PFSK-1 (cell line): ENCODE data around the gene HSPD1.

Experiments
- FOXP2 ChIP-seq: optimal IDR thresholded peaks from 2 replicates; pipeline ENCODE3; 2011; ENCODE audit warnings: borderline replicate concordance, control low read depth, inconsistent platforms; ENCODE audit not compliant: insufficient read depth; ENCODE audit errors: extremely low read length, extremely low read depth
- POLR2AphosphoS5 ChIP-seq: IDR thresholded peaks from 2 replicates; pipeline ENCODE4 v1.6.1; 2012; ENCODE audit warnings: low read depth, mild to moderate bottlenecking, control low read depth, low read length, moderate library complexity
- SIN3A ChIP-seq: IDR thresholded peaks from 2 replicates; pipeline ENCODE4 v1.6.1; 2012; ENCODE audit warnings: mild to moderate bottlenecking, low read length, moderate library complexity, borderline replicate concordance; ENCODE audit not compliant: insufficient read depth
- TAF1 ChIP-seq: IDR thresholded peaks from 2 replicates; pipeline ENCODE4 v1.6.1; 2012; ENCODE audit warnings: low read length, control low read depth, borderline replicate concordance; ENCODE audit not compliant: insufficient read depth
- TF ChIP-seq, protein P1 (sequence below), 2 experiments: IDR thresholded peaks; 2 replicates each; pipeline versions ENCODE4 v1.6.1 to v1.8.0; 2011 to 2012; ENCODE audit warnings: low read depth in 2 of 2, low read length in 2 of 2, control low read depth in 1 of 2, inconsistent platforms in 1 of 2, mild to moderate bottlenecking in 1 of 2, moderate library complexity in 1 of 2; ENCODE audit not compliant: insufficient read depth in 1 of 2

HSPD1 gene

DNA sequence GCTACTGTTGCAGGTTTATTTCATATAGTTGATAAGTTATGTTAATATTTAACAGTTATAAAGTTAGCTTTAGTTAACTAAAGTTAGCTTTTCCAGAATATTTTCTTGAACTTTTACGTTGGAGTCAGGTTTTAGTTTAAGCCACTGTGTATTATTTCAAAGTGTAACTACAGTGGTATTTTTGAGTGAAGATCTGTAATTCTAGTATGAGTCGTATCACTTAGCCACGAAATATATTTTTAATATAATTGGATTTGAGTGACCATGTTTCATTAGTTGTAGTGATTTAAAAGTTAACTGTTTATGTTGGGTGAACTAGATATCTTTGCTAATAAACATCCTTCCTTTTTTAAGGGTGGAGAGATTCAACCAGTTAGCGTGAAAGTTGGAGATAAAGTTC lies 3.0 kb upstream of the HSPD1 start:
- TF ChIP-seq TAF1: no peak
- TF ChIP-seq, protein P1, sequence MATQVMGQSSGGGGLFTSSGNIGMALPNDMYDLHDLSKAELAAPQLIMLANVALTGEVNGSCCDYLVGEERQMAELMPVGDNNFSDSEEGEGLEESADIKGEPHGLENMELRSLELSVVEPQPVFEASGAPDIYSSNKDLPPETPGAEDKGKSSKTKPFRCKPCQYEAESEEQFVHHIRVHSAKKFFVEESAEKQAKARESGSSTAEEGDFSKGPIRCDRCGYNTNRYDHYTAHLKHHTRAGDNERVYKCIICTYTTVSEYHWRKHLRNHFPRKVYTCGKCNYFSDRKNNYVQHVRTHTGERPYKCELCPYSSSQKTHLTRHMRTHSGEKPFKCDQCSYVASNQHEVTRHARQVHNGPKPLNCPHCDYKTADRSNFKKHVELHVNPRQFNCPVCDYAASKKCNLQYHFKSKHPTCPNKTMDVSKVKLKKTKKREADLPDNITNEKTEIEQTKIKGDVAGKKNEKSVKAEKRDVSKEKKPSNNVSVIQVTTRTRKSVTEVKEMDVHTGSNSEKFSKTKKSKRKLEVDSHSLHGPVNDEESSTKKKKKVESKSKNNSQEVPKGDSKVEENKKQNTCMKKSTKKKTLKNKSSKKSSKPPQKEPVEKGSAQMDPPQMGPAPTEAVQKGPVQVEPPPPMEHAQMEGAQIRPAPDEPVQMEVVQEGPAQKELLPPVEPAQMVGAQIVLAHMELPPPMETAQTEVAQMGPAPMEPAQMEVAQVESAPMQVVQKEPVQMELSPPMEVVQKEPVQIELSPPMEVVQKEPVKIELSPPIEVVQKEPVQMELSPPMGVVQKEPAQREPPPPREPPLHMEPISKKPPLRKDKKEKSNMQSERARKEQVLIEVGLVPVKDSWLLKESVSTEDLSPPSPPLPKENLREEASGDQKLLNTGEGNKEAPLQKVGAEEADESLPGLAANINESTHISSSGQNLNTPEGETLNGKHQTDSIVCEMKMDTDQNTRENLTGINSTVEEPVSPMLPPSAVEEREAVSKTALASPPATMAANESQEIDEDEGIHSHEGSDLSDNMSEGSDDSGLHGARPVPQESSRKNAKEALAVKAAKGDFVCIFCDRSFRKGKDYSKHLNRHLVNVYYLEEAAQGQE (IDR thresholded peaks at IDR 0.05; ENCODE audit: insufficient read depth in 1 of 2, low read depth in 2 of 2, low read length in 2 of 2): no peak
- no peak for TF ChIP-seq FOXP2
- TF ChIP-seq SIN3A: no peak
- no peak for TF ChIP-seq POLR2AphosphoS5

DNA sequence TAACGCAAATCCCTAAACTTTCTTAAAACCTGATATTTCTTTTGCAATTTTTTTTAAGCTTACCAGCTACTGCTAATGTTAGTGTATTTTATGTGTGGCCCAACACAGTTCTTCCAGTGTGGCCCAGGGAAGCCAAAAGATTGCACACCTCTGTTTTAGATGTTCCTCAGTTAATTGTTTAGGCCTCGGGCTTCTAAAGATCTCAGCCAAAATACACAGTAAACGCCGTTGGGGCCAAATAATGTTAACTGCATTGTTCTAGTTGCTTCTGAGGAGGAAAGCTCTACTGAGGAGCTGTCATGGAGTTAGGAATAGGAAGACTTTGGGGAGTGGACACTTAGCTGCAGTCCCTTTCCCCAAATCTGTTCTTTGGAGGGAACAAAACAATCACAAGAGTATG lies 2.6 kb upstream of the HSPD1 start:
- TF ChIP-seq, protein P1 (IDR thresholded peaks at IDR 0.05; ENCODE audit: insufficient read depth in 1 of 2, low read depth in 2 of 2, low read length in 2 of 2): no peak
- TF ChIP-seq POLR2AphosphoS5 (no peak), TAF1 (no peak), FOXP2 (no peak), SIN3A (no peak)

DNA sequence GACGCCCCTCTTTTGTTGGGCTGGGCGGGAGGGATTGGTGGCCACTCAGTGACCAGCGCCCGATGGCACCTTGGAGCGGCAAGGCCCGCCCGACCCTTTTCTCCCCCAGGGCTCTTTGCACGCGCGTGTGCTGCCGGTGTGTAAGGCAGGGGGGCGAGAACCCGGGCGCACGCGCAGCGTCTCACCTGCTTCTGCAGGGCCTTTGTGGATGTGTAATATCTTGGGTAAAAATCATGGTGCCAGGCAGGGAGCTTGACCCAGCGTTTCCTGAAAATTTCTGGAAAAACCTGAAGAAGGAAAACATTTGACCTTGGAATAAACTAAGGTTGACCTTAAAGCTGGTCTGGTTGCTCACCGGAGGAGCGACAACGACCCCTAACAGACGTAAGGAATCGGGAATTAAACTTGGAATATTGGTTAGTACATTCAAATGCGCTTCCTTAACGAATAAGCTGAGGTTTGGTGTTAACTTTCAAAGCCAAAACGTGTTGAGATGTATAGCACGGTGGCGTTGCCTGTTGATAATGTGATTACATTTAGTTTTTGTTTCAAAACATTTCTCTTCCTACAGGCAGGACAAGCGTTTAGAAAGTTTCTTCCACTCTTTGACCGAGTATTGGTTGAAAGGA lies 977 bp upstream of the HSPD1 start:
- no peak for TF ChIP-seq POLR2AphosphoS5
- TF ChIP-seq FOXP2: no peak
- TF ChIP-seq SIN3A: no peak
- no peak for TF ChIP-seq TAF1
- TF ChIP-seq, protein P1 (IDR thresholded peaks at IDR 0.05; ENCODE audit: insufficient read depth in 1 of 2, low read depth in 2 of 2, low read length in 2 of 2): no peak

DNA sequence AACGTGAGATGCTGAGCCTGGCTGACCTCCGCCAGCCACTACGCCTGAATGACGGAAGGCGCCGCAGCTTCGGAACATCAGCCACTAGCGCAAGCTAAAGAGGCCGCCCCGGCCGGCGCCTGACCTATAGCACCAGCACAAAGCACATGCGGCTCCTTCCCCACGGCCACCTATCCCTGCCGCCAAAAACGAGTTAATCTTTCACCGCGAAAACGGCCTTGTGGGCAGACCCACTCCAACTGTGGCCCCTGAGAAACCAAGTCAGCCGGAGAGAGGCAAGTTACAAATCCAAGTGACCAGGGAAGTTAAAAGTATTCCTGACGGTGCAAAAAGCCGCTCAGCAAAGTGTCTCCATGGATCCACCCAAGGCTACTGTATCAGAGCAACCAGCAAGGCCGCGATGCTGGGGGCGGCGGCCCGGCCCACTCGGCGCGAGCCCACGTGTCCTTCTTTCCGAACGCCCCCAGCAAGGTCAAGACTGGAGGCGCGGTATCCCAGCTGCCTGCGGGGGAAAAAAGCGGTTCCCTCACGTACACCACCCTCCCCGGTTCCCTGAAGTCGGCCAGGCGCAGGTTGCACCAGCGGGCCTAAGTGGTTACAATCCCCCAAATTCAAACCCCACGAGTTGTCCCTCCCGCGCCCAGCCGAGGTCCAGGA lies 575 bp downstream of the HSPD1 start:
- TF ChIP-seq, protein P1 (IDR thresholded peaks at IDR 0.05; ENCODE audit: insufficient read depth in 1 of 2, low read depth in 2 of 2, low read length in 2 of 2): no peak
- no peak for TF ChIP-seq POLR2AphosphoS5
- no peak for TF ChIP-seq TAF1
- no peak for TF ChIP-seq SIN3A
- TF ChIP-seq FOXP2: no peak
